ENCODE measurements around the gene SESN3.
A peak's percentile ranks its signal among the peaks of the same experiment; 100 is the strongest.

The SESN3 gene

DNA sequence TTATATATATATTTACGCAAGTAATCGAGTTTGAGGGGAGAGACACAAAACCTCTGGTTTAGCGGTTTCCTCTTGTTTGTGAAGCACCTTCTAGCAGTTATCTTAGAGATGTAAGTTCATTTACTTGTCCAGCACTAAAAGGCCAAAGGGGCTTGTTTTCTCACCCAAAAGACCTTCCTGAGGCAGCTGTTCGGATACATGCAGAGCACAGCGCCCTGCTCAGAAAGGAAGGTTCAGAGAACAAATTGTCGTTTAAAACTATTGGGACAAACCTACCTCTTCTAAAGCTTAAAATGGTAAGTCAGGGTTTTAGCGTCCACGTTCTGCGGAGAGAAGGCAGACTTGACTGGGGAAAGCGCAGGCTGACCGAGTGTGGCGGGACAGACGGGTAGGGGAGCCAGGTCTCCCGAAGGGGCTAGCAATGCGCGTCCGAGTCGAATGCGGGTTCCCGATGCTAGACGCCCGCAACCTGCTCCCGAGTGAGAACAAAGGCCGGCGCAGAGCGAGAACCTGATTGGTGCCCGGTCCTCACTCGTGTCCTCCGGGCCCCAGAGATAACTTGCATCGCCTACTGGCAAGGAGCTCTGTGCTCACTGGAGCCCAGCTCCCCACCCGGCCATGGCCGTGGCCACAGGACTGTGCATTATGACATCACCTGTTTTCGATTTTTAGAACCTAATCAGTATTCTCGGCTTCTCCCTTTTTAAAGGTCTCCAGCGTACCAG, 1.0 kb upstream of the SESN3 start:
- Histone ChIP-seq H3K36me3 (ENCODE audit: insufficient read depth, low read length) (no peaks in the 10 kb centered on the region), H3K4me2 (ENCODE audit: insufficient read depth, low read length) (peak overlapping the region; percentile 70), H4K20me1 (ENCODE audit: insufficient read depth, low read length) (no peaks in the 10 kb centered on the region), H3K9ac (ENCODE audit: low read depth, low read length) (no peak overlapping the region), H2AFZ (ENCODE audit: low read depth, low read length) (peak overlapping the region; percentile 31), H3K4me1 (ENCODE audit: insufficient read depth, low read length) (peaks cover 22% of the 10 kb centered on the region), H3K4me3 (ENCODE audit: low read depth in 1 of 2, low read length in 2 of 2) (peak overlapping the region in 1 of 2 experiments; percentile 44; a peak in 3 of 4 replicates), H3K9me3 (ENCODE audit: insufficient read depth, low read length, severe bottlenecking) (no peaks in the 10 kb centered on the region), H3K27ac (ENCODE audit: low read length) (no peak overlapping the region), H3K79me2 (ENCODE audit: insufficient read depth, low read length) (no peaks in the 10 kb centered on the region), H3K27me3 (ENCODE audit: insufficient read depth, low read length, poor library complexity) (peaks cover 61% of the 10 kb centered on the region)
- ATAC-seq (ENCODE audit: insufficient read depth, low read depth) (no peak), DNase-seq (no peak)
- TF ChIP-seq, protein P1, sequence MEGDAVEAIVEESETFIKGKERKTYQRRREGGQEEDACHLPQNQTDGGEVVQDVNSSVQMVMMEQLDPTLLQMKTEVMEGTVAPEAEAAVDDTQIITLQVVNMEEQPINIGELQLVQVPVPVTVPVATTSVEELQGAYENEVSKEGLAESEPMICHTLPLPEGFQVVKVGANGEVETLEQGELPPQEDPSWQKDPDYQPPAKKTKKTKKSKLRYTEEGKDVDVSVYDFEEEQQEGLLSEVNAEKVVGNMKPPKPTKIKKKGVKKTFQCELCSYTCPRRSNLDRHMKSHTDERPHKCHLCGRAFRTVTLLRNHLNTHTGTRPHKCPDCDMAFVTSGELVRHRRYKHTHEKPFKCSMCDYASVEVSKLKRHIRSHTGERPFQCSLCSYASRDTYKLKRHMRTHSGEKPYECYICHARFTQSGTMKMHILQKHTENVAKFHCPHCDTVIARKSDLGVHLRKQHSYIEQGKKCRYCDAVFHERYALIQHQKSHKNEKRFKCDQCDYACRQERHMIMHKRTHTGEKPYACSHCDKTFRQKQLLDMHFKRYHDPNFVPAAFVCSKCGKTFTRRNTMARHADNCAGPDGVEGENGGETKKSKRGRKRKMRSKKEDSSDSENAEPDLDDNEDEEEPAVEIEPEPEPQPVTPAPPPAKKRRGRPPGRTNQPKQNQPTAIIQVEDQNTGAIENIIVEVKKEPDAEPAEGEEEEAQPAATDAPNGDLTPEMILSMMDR (IDR thresholded peaks at IDR 0.05; ENCODE audit: borderline replicate concordance, extremely low read depth, low read length, poor library complexity, severe bottlenecking), result no peak
- peak; percentile 65 for TF ChIP-seq EZH2 (IDR thresholded peaks at IDR 0.05; ENCODE audit: borderline replicate concordance, low read depth, low read length, severe bottlenecking)

DNA sequence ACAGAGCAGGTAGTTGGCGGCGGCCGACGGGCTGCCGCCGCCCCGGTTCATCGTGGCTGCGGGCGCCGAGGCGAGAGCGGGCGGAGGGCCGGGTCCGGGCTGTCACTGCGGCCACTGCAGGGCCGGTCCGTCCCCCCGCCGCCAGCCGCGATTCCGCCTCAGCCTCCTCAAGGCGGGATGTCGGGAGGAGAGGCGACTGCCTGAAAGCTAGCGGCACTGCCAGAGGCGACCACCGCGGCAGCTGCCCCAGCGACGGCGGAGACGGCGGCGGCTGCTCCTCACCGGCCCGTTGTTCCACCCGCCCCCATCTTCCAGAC, 234 bp downstream of the SESN3 start:
- H3K36me3 ChIP-seq (ENCODE audit: insufficient read depth, low read length), result no peaks in the 10 kb centered on the region
- peak overlapping the region in 1 of 2 experiments; percentile 54; a peak in 2 of 4 replicates for H3K4me3 ChIP-seq (ENCODE audit: low read depth in 1 of 2, low read length in 2 of 2)
- H3K9ac ChIP-seq (ENCODE audit: low read depth, low read length), result peak overlapping the region; percentile 26; the same call in 1 of the 2 replicates
- DNase-seq (no peak), ATAC-seq (ENCODE audit: insufficient read depth, low read depth) (0 out of 3 replicates have a peak, but pooled peaks have one; percentile 0)
- H3K27ac ChIP-seq (ENCODE audit: low read length), result no peak overlapping the region
- H3K27me3 ChIP-seq (ENCODE audit: insufficient read depth, low read length, poor library complexity), result peaks cover 61% of the 10 kb centered on the region
- peaks cover 22% of the 10 kb centered on the region for H3K4me1 ChIP-seq (ENCODE audit: insufficient read depth, low read length)
- H3K4me2 ChIP-seq (ENCODE audit: insufficient read depth, low read length), result peak overlapping the region; percentile 70
- H3K79me2 ChIP-seq (ENCODE audit: insufficient read depth, low read length), result no peaks in the 10 kb centered on the region
- H4K20me1 ChIP-seq (ENCODE audit: insufficient read depth, low read length), result no peaks in the 10 kb centered on the region
- H2AFZ ChIP-seq (ENCODE audit: low read depth, low read length), result peak overlapping the region; percentile 58; the same call in 1 of the 2 replicates
- TF ChIP-seq, protein P1 (IDR thresholded peaks at IDR 0.05; ENCODE audit: borderline replicate concordance, extremely low read depth, low read length, poor library complexity, severe bottlenecking), result no peak
- no peak for TF ChIP-seq EZH2 (IDR thresholded peaks at IDR 0.05; ENCODE audit: borderline replicate concordance, low read depth, low read length, severe bottlenecking)
- H3K9me3 ChIP-seq (ENCODE audit: insufficient read depth, low read length, severe bottlenecking), result no peaks in the 10 kb centered on the region

GRCh38 chr11:95229993-95230809, 801 bp downstream of the SESN3 start:
- H3K79me2 ChIP-seq (ENCODE audit: insufficient read depth, low read length), result no peaks in the 10 kb centered on the region
- no peaks in the 10 kb centered on the region for H3K9me3 ChIP-seq (ENCODE audit: insufficient read depth, low read length, severe bottlenecking)
- DNase-seq (peak; percentile 7), ATAC-seq (ENCODE audit: insufficient read depth, low read depth) (no peak)
- no peaks in the 10 kb centered on the region for H4K20me1 ChIP-seq (ENCODE audit: insufficient read depth, low read length)
- peak overlapping the region; percentile 58; the same call in 1 of the 2 replicates for H2AFZ ChIP-seq (ENCODE audit: low read depth, low read length)
- peak overlapping the region; percentile 70 for H3K4me2 ChIP-seq (ENCODE audit: insufficient read depth, low read length)
- peaks cover 22% of the 10 kb centered on the region for H3K4me1 ChIP-seq (ENCODE audit: insufficient read depth, low read length)
- H3K27ac ChIP-seq (ENCODE audit: low read length), result no peak overlapping the region
- H3K36me3 ChIP-seq (ENCODE audit: insufficient read depth, low read length), result no peaks in the 10 kb centered on the region
- peak overlapping the region in 1 of 2 experiments; percentile 54; a peak in 2 of 4 replicates for H3K4me3 ChIP-seq (ENCODE audit: low read depth in 1 of 2, low read length in 2 of 2)
- peaks cover 61% of the 10 kb centered on the region for H3K27me3 ChIP-seq (ENCODE audit: insufficient read depth, low read length, poor library complexity)
- H3K9ac ChIP-seq (ENCODE audit: low read depth, low read length), result peak overlapping the region; percentile 26; the same call in 1 of the 2 replicates
- peak; percentile 11 for TF ChIP-seq EZH2 (IDR thresholded peaks at IDR 0.05; ENCODE audit: borderline replicate concordance, low read depth, low read length, severe bottlenecking)
- TF ChIP-seq, protein P1 (IDR thresholded peaks at IDR 0.05; ENCODE audit: borderline replicate concordance, extremely low read depth, low read length, poor library complexity, severe bottlenecking), result no peak
